ENCODE results near the gene ZFP82. TPM values are rescaled to one million over a fixed set of nuclear protein-coding genes. Genes with fewer than 3 reads are reported as not detected.

The ZFP82 gene
- 1 to 10 TPM in 5 of 6 donors, under 1 TPM in 1; 0.79 to 3.8 (median 1.2) TPM for total RNA-seq
- polyA plus RNA-seq, result 1 to 10 TPM; 1.1 to 2.7 TPM

DNA sequence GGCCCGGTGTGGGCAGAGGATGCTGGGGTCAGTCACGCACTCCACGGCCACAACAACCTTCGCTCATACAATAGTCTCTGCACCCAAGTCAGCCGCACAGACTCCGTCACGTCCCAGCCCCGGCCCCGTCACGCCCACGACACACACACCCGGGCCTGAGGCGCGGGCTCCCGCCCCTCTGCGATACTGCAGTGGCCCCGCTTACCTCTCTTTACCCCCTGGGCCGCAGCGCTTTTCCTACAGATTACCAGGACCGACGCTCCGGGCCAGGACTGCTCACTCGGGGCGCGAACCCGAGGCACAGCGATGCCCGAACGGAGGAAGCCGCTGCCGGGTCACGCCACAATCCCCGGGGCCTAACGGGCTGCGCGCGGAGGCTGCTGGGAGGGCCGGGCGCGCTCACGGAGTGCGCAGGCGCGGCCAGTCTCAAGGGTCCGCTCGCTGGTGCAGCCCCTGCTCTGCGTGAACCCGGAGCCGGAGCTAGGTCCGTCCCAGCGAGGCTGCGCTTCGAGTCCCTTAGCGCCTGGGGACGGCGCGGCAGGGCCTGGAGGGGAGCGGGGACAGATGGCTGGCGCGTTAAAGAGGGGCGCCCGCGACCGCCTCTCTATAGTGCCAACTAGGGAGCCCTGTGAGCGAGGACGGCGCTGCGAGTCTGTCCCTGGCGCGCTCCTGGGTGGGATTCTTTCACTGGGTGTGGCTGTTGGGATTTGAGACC, at the start of gene ZFP82:
ZFP82 (minus strand) TSS at position 358 of the 715 bp plus-strand sequence. CDS start 8,855 bp downstream, outside the sequence.
- peak; percentile 64 to 89 (median 72) for DNase-seq
- TF ChIP-seq, protein P1, sequence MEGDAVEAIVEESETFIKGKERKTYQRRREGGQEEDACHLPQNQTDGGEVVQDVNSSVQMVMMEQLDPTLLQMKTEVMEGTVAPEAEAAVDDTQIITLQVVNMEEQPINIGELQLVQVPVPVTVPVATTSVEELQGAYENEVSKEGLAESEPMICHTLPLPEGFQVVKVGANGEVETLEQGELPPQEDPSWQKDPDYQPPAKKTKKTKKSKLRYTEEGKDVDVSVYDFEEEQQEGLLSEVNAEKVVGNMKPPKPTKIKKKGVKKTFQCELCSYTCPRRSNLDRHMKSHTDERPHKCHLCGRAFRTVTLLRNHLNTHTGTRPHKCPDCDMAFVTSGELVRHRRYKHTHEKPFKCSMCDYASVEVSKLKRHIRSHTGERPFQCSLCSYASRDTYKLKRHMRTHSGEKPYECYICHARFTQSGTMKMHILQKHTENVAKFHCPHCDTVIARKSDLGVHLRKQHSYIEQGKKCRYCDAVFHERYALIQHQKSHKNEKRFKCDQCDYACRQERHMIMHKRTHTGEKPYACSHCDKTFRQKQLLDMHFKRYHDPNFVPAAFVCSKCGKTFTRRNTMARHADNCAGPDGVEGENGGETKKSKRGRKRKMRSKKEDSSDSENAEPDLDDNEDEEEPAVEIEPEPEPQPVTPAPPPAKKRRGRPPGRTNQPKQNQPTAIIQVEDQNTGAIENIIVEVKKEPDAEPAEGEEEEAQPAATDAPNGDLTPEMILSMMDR (IDR thresholded peaks at IDR 0.05), result no peak
- intact Hi-C loops (cut with DNase I), result no loop called here
- Histone ChIP-seq H3K36me3 (no peaks in the 10 kb centered on the region), H3K27ac (peak within 1 kb of the TSS; percentile 53 to 77 (median 66)), H3K27me3 (no peaks in the 10 kb centered on the region), H3K4me3 (peak within 1 kb of the TSS; percentile 52 to 69 (median 63)), H3K4me1 (peaks cover 0 to 3% (median 0%) of the 10 kb centered on the region in 3 donors), H3K9me3 (no peaks in the 10 kb centered on the region)
- peak; percentile 96 to 98 (median 97) for ATAC-seq
- FAIRE-seq, result no peak
- WGBS, 2 donors, result 1 to 2% methylated on average over 68 to 70 of the region's 70 CpGs

DNA sequence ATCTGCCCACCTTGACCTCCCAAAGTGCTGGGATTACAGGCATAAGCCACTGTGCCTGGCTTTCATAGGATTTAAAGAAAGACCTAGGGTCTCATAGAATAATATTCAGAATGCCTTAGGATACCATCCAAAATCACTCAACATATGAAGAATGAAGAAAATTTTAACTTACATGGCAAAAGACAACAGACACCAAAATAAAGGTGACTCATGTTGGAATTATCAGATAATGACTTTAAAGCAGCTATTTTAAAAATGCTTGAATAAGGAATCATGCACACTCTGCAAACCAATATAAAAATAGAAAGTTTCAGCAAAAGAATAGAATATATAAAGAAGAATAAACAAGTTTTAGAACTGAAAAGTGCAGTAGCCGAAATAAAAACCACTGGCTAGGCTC, 41.6 kb upstream of the ZFP82 start:
- Histone ChIP-seq H3K9me3 (no peaks in the 10 kb centered on the region), H3K4me3 (no peak overlapping the region), H3K27me3 (no peaks in the 10 kb centered on the region), H3K27ac (no peak overlapping the region), H3K4me1 (no peaks in the 10 kb centered on the region), H3K36me3 (peaks cover 0 to 9% (median 0%) of the 10 kb centered on the region in 3 donors)
- no peak for DNase-seq
- intact Hi-C loops (cut with DNase I), result no loop called here
- no peak for FAIRE-seq
- WGBS, 2 donors, result 95 to 100% methylated on average over 1 of the region's 1 CpG
- ATAC-seq, result no peak
- TF ChIP-seq, protein P1 (IDR thresholded peaks at IDR 0.05), result no peak

DNA sequence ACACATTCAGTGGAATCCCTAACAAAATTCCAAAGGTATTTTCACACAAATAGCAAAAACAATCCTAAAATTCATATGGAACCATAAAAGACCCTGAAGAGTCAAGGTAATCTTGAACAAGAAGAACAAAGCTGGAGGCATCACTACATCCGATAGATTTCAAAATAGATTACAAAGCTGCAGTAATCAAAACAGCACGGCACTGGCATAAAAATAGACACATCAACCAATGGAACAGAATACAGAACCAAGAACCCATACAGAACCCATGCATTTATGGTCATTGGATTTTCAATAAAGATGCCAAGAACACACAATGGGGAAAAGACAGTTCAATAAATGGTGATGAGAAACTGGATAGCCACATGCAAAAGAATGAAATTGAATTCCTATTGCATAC, 38.4 kb upstream of the ZFP82 start:
- intact Hi-C loops (cut with DNase I), result no loop called here
- TF ChIP-seq, protein P1 (IDR thresholded peaks at IDR 0.05), result no peak

DNA sequence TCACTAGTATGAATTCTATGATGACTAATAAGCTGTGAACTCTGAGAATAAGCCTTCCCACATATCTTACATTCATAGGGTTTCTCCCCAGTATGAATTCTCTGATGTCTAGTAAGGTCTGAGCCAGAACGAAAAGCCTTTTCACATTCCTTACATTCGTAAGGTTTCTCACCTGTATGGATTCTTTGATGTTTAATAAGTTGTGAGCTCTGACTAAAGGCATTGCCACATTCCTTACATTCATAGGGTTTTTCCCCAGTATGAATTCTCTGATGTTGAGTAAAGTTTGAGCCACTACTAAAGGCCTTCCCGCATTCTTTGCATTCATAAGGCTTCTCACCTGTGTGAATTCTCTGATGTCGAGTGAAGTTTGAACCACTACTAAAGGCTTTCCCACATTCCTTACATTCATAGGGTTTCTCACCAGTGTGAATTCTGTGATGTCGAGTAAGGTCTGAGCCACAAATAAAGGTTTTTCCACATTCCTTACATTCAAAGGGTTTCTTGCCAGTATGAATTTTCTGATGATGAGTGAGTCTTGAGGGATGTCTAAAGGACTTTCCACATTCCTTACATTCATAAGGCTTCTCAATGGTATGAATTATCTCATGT, 30.7 kb upstream of the ZFP82 start:
- Histone ChIP-seq H3K27ac (no peak overlapping the region), H3K36me3 (peaks cover 0 to 28% (median 10%) of the 10 kb centered on the region in 3 donors), H3K4me3 (no peak overlapping the region), H3K27me3 (no peaks in the 10 kb centered on the region), H3K4me1 (no peaks in the 10 kb centered on the region), H3K9me3 (peaks cover 0 to 14% (median 8%) of the 10 kb centered on the region in 4 donors)
- WGBS, 2 donors, result 97 to 99% methylated on average over 5 of the region's 5 CpGs
- TF ChIP-seq, protein P1 (IDR thresholded peaks at IDR 0.05), result no peak
- FAIRE-seq (no peak), DNase-seq (no peak), ATAC-seq (no peak)
- intact Hi-C loops (cut with DNase I), result no loop called here

More for the DNA sequence above, 38.4 kb upstream of the ZFP82 start:
- 98 to 99% methylated on average over 2 of the region's 2 CpGs for WGBS, 2 donors
- Histone ChIP-seq H3K27ac (no peak overlapping the region), H3K36me3 (peaks cover 0 to 11% (median 0%) of the 10 kb centered on the region in 3 donors), H3K4me3 (no peak overlapping the region), H3K4me1 (no peaks in the 10 kb centered on the region), H3K27me3 (no peaks in the 10 kb centered on the region), H3K9me3 (no peaks in the 10 kb centered on the region)
- no peak for ATAC-seq
- no peak for FAIRE-seq
- no peak for DNase-seq

Measured in pancreas (tissue), 10 donors.